ENCODE measurements around the gene ZFC3H1. TPM values are rescaled to one million over a fixed set of nuclear protein-coding genes. Genes with fewer than 3 reads are reported as not detected.

The ZFC3H1 gene
- total and polyA plus RNA-seq, 2 of the 4 experiments (the other 2 are of a cell fraction): 16.8 to 23.3 TPM

GRCh38 chr12:71666259-71666658, 2.6 kb upstream of the ZFC3H1 start:
- Histone ChIP-seq H4K5ac (ENCODE audit: low read depth, low read length) (no peak overlapping the region), H2AFZ (replicated peaks; ENCODE audit: low read length, poor library complexity) (no peak overlapping the region), H3K9ac (ENCODE audit: low read depth, low read length) (no peak overlapping the region), H4K20me1 (ENCODE audit: insufficient read depth, low read length) (peaks cover 15% of the 10 kb centered on the region), H4K91ac (ENCODE audit: insufficient read depth, low read depth, low read length) (no peak overlapping the region), H2BK5ac (ENCODE audit: low read depth, low read length, poor library complexity, severe bottlenecking) (no peak overlapping the region), H2BK20ac (ENCODE audit: low read depth, low read length) (no peak overlapping the region), H3K9me1 (ENCODE audit: insufficient read depth, low read length) (no peaks in the 10 kb centered on the region), H3K56ac (ENCODE audit: extremely low read depth, insufficient read depth, low read length) (no peak overlapping the region), H3K4me1 (ENCODE audit: control insufficient read depth, insufficient read depth, low read length) (no peaks in the 10 kb centered on the region), H3K27ac (ENCODE audit: insufficient read depth, low read length) (no peak overlapping the region), H3K36me3 (ENCODE audit: control insufficient read depth, insufficient read depth, low read length) (peaks cover 3% of the 10 kb centered on the region; the same call in 1 of the 2 replicates), H2AK9ac (replicated peaks; ENCODE audit: low read depth, low read length, poor library complexity) (no peak overlapping the region), H3K4me2 (ENCODE audit: low read depth, low read length) (no peak overlapping the region), H2AK5ac (ENCODE audit: low read depth, low read length) (no peak overlapping the region), H3K9me3 (ENCODE audit: control insufficient read depth, insufficient read depth, low read length) (no peaks in the 10 kb centered on the region), H3K27me3 (ENCODE audit: control insufficient read depth, insufficient read depth, low read length) (no peaks in the 10 kb centered on the region), H2BK120ac (ENCODE audit: low read depth, low read length) (no peak overlapping the region), H3K4me3 (ENCODE audit: insufficient read depth, low read depth, low read length) (no peak overlapping the region), H2BK15ac (ENCODE audit: low read depth, low read length) (no peak overlapping the region), H3K14ac (replicated peaks; ENCODE audit: low read depth, low read length) (no peak overlapping the region), H3K18ac (ENCODE audit: low read depth, low read length) (no peak overlapping the region), H4K8ac (ENCODE audit: low read depth in 2 of 2, low read length in 2 of 2) (no peak overlapping the region), H3K79me1 (ENCODE audit: low read depth in 1 of 2, low read length in 2 of 2) (peaks cover 8 to 22% of the 10 kb centered on the region in 2 experiments; a peak in 3 of 4 replicates), H3K23ac (ENCODE audit: low read depth, low read length) (no peak overlapping the region), H3K4ac (ENCODE audit: low read depth, low read length) (no peak overlapping the region)
- in situ Hi-C loops (cut with MboI; ENCODE audit: low sequenced_read_pairs): loop anchor here (10.0 to 25.0 kb wide), 2 partner anchors 89 to 596 kb away; partner anchors contain the start of genes RAB21 and TRHDE
- ATAC-seq (ENCODE audit: low read depth): no peak
- intact Hi-C loops (cut with micrococcal nuclease): no loop called here
- BruUV-seq (replicated peaks): no TSS peak
- CTCF ChIA-PET: no interaction called here
- WGBS, 2 experiments (ENCODE audit: extremely low coverage in 2 of 2, insufficient read length in 1 of 2): no CpG with 5 or more reads among the region's 5 CpGs
- TF ChIP-seq CEBPB (IDR thresholded peaks at IDR 0.05; ENCODE audit: low read depth, low read length) (no peak), RFX5 (IDR thresholded peaks at IDR 0.05; ENCODE audit: low read depth, low read length) (no peak), NFE2L2 (IDR thresholded peaks at IDR 0.05; ENCODE audit: low read depth, low read length) (no peak), MAFK (IDR thresholded peaks at IDR 0.05; ENCODE audit: low read depth, low read length) (no peak), RCOR1 (IDR thresholded peaks at IDR 0.05; ENCODE audit: insufficient replicate concordance, low read length) (no peak), CHD1 (IDR thresholded peaks at IDR 0.05; ENCODE audit: low read depth, low read length) (no peak), POLR2A (IDR thresholded peaks at IDR 0.05; ENCODE audit: low read depth, low read length) (no peak)
- TF ChIP-seq, protein P1, sequence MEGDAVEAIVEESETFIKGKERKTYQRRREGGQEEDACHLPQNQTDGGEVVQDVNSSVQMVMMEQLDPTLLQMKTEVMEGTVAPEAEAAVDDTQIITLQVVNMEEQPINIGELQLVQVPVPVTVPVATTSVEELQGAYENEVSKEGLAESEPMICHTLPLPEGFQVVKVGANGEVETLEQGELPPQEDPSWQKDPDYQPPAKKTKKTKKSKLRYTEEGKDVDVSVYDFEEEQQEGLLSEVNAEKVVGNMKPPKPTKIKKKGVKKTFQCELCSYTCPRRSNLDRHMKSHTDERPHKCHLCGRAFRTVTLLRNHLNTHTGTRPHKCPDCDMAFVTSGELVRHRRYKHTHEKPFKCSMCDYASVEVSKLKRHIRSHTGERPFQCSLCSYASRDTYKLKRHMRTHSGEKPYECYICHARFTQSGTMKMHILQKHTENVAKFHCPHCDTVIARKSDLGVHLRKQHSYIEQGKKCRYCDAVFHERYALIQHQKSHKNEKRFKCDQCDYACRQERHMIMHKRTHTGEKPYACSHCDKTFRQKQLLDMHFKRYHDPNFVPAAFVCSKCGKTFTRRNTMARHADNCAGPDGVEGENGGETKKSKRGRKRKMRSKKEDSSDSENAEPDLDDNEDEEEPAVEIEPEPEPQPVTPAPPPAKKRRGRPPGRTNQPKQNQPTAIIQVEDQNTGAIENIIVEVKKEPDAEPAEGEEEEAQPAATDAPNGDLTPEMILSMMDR (conservative IDR thresholded peaks at IDR 0.05; ENCODE audit: low read depth, low read length): no peak
- DNase-seq: no peak
- POLR2A ChIA-PET (ENCODE audit: unreplicated experiment): no interaction called here
- dilution Hi-C loops (cut with HindIII; ENCODE audit: low sequenced_read_pairs, unreplicated experiment): no loop called here

All from IMR-90 (cell line).